HG02571 (cell line): ENCODE measurements around the gene CXCL17.
"Not testable (repeated sequence)": the region's sequence is repeated elsewhere in the genome, so short reads cannot be mapped to it uniquely, and the experiment has no call there.

Experiments used
- ATAC-seq: cut with Tn5 transposase; IDR thresholded peaks from one replicate; pipeline ENCODE4 v1.9.1; 2021; ENCODE audit warnings: mild to moderate bottlenecking, moderate library complexity; ENCODE audit not compliant: unreplicated experiment

The CXCL17 gene

DNA sequence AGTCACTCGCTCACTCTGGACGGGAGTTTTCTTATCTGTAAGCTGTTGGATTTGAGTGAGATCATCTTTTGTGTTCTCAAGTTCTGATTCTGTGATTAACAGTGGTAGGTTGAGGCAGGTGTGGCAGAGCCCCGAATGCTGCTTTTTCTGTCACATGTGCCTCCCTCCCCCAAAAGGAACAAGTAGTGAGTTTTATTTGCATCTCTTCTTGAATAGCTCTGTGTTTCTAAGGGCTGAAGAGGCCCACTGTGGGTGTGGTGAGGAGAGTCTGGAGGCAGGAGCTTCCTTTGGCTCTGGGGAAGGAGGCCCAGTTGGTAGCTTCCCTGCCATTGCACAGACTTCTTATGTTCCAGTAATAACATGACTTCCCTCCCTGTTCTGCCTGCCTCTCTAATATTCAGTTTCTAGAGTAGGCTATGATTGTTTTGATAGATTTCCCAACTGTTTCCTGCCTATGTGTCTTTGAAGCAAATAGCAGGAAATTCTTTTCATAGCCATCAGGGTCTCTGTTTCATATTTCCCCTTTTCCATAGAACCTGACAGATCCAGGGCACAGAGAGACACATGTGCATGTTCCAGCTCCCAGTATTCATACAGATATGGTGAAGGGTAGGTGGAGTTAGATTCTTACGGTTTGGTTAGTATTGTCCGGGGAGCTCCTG, 23.9 kb upstream of the CXCL17 start:
- no peak for ATAC-seq

DNA sequence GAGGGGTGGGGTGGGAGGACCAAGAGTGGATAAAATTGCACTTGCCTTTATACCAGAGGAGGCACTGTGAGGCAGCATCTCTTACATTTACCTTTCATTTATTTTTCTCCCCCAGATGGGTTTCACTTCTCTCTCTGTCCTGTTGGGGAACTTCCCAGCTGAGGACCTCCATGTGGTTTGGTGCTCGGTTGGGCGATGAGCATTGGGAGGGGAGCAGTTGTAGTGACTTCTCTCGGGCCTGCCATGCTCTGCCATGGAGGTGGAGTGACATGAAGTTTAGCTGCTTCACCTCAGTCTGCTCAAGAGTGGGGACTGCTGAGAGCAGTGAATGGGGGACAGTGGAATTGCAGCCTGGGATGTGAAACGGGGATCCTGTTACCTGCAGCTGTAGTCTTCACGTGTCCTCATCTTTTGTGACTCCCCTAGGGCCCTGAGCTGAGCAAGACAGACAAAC, 23.1 kb upstream of the CXCL17 start:
- ATAC-seq, result no peak

GRCh38 chr19:42461700-42462324, 19.1 kb upstream of the CXCL17 start:
- ATAC-seq, result no peak

- ATAC-seq, result not testable (repeated sequence)
Observed at GRCh38 chr19:42461231-42461630, 18.5 kb upstream of the CXCL17 start.

DNA sequence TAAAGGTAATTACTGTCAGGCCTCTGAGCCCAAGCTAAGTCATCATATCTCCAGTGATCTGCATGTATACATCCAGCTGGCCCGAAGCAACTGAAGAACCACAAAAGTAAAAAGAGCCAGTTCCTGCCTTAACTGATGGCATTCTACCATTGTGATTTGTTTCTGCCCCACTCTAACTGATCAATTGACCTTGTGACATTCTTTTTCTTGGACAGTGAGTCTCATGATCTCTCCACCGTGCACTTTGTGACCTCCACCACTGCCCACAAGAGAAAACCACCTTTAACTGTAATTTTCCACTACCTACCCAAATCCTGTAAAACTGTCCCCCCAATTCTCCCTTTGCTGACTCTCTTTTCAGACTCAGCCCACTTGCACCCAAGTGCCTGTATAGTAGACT, 17.2 kb upstream of the CXCL17 start:
- no peak for ATAC-seq

DNA sequence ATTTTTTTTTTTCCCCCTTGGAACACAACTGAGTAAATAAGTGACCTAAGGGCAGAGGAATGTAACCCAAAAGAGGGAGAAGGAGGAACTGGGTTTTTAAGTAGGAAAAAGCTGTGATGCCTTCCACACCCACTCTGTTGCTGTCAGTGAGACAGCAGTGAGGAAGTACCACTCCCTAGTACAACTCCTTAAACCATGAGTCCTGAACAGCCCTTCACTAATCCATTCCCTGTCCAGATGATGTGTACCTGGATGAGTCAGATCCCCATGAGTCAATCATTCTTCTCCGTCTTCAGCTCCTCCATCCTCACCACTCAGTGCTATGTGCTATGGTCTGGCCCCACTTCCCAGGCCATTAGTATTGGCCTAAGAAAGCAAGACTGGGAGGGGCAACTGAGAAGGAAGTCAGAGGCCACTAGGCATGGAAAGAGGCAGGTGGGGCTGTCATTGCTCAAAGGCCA, 12.9 kb upstream of the CXCL17 start:
- no peak for ATAC-seq

GRCh38 chr19:42455086-42455485, 12.3 kb upstream of the CXCL17 start:
- no peak for ATAC-seq

DNA sequence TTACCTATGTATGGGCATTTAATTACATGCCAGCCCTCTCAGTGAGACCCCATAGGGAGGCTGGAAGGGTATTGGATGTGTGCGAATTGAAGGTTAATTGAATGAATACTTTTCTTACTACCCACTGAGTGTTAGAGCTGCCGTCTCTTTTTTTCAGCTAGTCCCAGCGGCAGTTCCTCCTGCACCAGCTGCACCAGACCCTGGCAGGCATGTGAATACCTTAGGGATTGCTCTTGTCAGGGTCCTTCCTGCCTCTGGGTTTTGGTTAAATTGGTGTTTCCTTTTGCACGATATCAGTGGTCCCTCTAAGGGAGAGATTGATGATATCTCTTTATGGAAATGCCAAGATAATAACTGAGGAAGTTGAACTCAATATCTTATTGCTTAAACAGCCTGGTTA, 9.8 kb upstream of the CXCL17 start:
- ATAC-seq, result no peak

DNA sequence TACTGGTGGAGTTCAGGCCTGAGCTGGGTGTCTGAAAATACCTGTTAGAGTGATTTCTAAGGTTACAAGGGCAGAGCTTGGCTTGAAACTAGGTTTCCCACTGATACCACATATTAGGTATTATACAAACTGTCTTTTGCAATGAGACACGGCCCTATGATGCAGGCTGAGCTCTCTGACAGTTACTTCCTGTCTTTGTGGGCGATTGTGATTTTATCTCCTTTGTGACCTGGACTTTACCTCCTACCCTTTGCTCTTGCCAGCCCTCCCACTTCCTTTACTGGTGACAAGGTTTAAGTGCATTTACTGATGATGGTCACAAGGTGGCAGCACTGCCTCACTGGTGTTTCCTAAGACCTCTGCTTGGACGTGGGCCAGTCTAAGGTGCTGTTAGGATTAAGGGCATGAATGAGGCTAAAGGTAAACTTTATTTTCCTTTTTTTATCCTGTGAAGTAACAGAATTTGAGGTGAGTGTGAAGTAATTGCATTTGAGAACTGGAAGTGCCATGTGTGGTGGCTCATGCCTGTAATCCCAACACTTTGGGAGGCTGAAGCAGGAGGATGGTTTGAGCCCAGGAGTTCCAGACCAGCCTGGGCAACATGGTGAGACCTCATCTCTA, 7.7 kb upstream of the CXCL17 start:
- ATAC-seq, result no peak

GRCh38 chr19:42448306-42448705, 5.6 kb upstream of the CXCL17 start:
- ATAC-seq, result not testable (repeated sequence)

GRCh38 chr19:42445948-42446347, 3.2 kb upstream of the CXCL17 start:
- no peak for ATAC-seq

DNA sequence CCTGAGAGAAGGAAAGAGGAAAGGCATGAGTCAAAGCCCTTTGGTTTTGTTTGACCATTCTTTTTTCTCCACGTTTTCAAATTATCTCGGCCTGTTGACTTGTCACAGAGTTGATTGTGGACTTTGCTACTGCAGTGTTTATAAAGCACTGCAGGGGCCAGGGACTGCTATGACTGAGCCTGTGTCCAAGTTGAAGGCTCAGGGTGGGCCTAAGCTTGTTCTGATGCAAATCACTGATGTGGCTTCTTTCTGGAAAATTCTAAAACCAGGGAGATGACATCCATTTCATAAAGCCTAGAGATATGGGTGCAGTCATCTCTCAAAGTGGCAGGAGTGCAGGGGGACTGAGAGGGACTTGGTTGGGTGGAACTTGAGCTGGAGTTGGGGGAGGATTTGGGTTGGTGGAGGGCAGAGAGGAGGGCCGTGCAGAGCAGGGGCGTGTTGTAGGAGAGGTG, 1.2 kb upstream of the CXCL17 start:
- no peak for ATAC-seq

- no peak for ATAC-seq
Observed at GRCh38 chr19:42441049-42441445, 1.7 kb downstream of the CXCL17 start.

- no peak for ATAC-seq
Observed at GRCh38 chr19:42440357-42441048, 2.2 kb downstream of the CXCL17 start.

DNA sequence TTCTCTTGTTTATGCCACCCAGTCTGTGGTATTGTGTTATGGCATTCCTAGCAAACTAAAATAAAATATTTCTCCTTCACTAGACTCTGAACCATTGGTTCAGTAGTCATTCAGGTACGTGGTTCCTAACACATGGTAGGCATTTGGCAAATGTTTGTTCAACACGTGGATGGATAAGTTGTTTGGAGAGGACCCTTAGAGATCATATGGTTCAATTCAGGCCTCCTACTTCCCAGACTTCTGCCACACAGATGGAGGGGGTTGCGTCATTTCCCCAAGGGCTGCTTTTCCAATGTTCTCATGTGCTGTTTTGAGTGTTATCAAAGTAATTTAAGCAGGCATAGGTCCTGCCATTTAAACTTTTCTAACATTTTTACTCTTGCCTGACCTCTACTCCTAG, 6.7 kb downstream of the CXCL17 start:
- no peak for ATAC-seq

DNA sequence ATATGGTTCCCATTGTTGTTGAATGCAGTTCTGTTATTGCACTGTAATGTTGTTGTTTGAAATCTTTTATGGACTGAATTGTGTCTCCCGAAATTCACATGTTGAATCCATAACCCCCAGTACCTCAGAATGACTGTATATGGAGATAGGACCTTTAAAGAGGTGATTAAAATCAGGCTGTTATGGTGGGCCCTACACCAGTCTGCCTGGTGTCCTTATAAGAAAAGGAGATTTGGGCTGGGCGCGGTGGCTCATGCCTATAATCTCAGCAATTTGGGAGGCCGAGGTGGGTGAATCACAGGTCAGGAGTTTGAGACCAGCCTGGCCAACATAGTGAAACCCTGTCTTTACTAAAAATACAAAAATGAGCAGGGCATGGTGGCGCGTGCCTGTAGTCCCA, 7.4 kb downstream of the CXCL17 start:
- no peak for ATAC-seq

GRCh38 chr19:42433503-42434260, 9.1 kb downstream of the CXCL17 start:
- no peak for ATAC-seq

DNA sequence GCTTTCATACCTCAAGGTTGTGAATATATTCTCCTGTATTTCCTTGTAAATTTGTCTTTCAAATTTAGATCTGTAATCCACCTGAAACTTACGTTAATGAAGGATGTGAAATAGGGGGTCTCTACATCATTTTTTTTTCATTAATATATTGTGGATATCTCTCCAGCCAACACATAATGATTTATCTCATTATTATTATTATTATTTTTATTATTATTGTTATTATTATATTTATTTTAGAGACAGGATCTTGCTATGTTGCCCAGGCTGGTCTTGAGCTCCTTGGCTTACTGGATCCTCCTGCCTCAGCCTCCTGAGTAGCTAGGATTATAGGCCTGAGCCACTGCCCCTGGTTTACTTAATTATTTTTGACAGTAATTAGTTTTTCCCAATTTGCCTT, 11.3 kb downstream of the CXCL17 start:
- no peak for ATAC-seq

DNA sequence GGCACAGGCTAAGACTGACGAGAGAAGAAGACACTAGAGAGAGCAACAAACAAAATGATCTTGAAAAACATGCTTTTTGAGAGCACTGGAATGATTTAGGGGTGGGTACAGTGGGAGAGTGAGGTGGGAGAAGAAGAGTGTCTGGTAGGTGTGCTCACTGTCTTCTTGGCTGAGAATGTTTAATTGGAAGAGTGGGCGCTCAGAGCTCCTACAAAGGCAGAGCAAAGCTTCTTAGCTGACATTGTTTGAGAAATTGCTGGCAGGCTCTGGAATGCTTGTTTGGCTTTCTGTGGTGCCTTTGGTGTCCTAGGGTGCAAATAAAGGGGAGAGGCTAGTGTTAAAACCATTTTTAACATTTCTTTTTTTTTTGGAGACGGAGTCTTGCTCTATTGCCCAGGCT, 14.1 kb downstream of the CXCL17 start:
- ATAC-seq, result no peak

GRCh38 chr19:42427313-42427712, 15.4 kb downstream of the CXCL17 start, which contains the start of gene LIPE:
Gene LIPE (minus strand): TSS chr19:42427388. CDS start chr19:42427149, 239 bp downstream.
- no peak for ATAC-seq

- no peak for ATAC-seq
Observed at GRCh38 chr19:42426643-42427042, 16.1 kb downstream of the CXCL17 start.
